ENCODE measurements around the gene EEF1AKMT1.
"Not testable (repeated sequence)": the region's sequence is repeated elsewhere in the genome, so short reads cannot be mapped to it uniquely, and the experiment has no call there.

The EEF1AKMT1 gene

DNA sequence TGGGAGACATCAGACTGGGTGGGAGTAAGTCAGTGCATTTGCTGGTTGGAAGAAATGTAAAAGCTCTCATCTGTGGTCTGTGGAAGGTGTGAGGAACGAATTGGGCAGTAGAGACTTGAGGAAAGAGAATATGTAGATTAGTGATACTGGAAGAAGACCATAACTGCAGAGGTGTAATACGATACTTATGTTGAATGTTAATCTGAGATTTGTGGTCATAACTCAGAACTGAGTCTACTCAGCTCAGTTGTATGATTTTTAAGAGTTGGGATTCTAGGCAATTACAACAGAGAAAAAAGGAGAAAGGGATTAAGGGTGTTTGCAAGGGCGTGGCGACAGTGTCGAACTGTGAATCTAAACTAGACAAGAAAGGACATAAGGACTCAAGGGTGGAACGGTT, 73.5 kb downstream of the EEF1AKMT1 start:
- DNase-seq, result no peak

DNA sequence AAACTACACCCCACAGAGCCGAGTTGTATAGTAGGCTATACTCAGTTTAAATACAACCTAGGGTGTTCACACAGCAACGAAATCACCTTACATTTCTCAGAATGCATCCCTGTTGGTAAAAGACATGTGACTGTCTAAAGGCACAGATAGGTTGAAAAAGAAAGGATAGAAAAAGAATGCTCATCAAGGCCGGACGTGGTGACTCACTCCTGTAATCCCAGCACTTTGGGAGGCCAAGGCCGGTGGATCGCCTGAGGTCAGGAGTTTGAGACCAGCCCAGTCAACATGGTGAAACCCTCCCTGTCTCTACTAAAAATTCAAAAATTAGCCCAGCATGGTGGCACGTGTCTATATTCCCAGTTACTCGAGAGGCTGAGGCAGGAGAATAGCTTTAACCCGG, 74.0 kb downstream of the EEF1AKMT1 start:
- no peak for DNase-seq

DNA sequence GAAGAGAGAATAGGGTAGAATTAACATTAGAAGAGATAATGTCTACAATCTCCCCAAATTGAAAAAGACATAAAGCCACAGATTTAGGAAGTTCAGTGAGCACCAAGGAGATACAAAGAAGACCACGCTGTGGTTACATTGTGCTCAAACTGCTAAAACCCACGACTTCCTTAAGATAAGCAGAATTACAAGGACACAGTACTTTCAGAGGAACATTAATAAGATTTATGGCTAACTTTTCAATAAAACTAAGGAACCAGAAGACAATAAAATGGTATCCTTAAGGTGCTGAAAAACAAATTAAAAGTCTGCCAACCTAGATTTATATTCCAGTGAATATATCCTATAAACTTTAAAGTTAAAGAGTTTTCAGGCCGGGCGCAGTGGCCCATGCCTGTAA, 77.7 kb downstream of the EEF1AKMT1 start:
- DNase-seq, result no peak

DNA sequence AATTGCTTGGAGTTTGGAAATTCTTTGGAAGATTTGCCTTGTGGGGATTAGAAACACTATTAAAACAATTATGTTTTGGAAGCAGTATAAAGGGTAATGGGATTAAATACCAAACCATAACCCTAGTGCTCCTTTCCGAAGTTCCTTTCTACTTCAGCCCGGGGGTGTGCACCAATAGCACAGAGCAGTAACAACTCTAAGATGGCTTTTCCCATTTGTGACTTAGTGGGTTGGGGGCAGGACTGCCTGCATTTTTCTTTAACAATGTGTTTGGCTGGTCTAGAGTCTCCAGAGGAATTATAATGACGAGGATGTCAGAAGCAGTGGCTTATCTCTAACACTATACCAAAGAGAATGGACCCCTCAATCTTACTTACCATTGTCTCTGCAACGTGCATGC, 82.1 kb downstream of the EEF1AKMT1 start:
- DNase-seq, result no peak

DNA sequence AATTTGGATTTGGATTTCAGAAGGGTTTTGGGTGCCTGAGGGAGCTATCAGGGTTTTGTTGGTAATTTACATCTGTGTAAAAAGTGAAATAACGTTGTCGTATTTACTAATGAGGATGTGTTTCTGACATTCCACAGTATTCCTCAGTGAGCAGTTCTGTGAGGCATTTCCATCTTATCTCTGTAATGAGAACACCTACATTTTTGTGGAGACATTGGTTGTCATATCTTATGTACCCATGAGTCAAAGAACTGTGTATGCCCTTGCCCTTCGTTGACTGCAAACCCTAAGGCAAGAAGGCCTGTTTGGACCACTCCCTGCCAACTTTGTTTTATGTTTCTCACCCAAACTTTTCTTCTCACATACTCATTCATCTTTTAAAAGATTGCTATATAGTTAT, 84.5 kb downstream of the EEF1AKMT1 start:
- DNase-seq, result no peak

DNA sequence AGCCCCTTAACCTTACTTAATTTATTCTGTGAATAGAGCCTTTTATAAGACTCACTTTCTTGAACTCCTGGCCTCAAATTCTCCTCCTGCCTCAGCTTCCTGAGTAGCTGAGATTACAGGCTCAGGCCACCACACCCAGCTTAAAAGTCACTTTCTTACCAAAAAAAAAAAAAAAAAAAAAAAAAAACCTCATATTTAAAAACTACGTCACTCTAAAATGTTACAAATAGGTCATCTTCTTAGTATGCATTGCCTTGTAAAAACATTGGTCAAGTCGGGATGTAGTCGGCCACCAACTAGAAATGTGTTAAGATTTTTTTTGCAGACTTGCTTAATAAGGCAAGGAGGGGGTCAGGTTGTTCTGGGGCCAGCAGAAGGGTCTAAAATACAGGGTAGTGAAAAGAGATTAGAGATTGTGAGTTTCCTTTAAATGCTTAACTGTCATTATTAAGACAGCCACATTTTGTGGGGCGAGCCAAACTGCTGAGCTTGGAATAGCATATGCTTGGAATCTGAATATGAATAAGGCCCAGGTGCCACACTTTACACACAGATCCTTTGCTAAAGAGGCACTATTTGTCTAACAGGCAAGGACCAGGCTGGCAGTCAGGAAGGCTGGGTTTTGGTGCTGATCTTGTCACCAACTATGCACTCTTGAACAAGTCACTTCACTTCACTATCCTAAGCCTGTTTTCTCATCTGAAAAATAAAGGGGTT, 86.7 kb downstream of the EEF1AKMT1 start:
- no peak for DNase-seq

DNA sequence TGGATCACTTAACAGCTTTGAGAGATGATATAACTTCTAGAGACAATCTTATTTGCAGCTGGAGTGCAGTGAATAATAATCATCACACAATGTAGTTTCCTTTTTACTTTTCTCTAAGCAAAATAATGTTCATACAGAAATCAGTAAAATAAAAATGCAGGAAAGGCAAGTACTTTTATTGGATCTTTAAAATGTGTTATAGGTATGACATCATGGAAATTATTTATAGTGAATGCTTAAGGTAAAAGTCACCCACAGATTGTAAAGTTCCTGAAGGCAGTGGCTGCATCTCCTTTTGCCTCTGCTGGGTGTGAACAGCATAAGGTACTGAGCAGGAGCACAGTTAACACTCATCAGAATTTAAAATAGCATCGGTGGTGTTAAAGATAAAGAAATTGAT, 87.6 kb downstream of the EEF1AKMT1 start:
- no peak for DNase-seq

DNA sequence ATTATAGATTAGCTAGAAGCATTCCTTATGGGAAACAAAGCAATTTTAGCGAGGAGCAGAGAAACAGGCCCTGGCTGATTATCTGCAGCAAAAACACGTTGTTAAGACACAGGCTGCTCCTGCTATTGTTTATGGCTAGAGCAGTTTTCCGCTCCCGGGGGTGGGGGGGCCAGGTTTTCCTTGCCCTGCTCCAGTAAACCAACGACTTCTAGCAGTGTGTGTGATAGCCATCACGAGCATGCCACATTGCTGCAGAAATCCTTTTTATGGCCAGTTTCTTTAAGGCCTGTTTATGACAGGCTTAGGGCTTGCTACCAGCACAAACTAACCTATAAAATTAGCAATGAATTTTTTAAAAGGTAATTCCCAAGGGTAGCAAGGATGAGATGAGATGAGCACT, 88.7 kb downstream of the EEF1AKMT1 start:
- no peak for DNase-seq

DNA sequence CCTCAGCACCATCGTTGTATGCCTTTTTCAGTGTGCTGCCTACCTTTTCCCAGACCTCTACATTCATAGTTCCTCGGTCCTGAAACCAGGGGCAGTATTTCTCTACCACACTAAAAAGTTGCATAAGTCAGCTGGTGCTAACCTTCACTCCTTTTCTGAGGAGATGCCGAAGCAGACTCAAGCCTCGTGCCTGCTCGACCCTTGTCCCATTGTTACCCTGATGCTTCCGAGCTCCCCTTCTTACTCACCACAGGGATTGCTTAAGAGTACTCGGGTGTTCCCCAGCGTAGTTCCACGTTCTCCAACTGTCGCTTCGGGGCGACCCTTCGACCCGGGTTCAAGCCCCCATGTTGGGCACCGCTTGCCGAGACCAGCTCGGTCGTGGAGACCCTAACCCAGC, 89.2 kb downstream of the EEF1AKMT1 start:
- no peak for DNase-seq

DNA sequence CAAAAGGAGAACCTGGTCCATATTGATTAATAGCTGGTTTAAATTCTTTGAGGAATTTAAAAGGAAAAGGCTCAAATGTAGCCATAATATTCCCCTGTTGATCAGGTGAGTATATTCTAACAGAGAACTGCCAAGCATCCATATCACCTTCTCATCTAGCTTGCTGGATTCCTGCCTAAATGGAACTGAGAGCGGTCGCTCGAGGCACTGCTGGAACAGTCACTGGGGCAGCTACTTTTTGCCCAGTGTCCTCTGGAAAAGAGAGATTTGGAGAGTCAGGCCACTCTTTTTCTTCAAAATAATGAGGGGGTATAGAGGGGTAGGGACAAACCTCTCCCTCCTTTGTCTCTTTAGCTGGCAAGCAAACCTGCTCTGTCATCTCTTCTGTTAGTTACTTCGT, 89.7 kb downstream of the EEF1AKMT1 start:
- DNase-seq, result no peak

DNA sequence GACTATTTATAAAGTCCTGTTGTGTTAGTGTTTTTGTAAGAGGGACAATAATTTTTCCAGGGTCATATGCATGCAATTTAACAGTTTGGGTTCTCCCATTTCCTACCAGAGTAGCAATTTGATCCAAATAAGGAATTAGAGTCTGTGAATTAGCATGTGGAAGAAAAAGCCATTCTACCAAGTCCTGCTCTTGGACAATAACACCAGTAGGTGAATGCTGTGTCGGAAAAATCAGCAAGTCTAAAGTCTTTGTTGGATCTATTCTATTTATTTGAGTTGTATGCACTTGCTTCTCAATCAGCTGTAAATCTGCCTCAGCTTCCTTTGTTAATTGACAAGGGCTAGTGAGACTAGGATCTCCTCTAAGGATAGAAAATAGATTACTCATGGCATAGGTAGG, 91.7 kb downstream of the EEF1AKMT1 start:
- no peak for DNase-seq

DNA sequence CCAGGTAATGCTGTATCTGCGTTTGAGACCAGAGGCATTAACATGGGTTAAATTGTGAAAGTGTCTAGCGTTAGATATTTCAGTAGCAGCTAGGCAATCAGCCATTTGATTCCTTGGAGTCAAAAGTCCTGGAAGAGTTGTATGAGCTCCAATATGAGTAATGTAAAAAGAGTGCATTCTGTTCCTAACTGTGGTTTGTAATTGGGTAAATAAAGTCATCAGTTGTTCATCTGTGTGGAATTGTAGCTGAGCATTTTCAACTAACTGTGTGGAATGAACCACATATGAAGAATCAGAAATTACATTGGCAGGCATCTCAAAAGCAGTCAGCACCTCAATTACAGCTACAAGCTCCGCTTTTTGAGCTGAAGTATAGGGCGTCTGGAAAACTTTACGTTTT, 92.3 kb downstream of the EEF1AKMT1 start:
- not testable (repeated sequence) for DNase-seq

DNA sequence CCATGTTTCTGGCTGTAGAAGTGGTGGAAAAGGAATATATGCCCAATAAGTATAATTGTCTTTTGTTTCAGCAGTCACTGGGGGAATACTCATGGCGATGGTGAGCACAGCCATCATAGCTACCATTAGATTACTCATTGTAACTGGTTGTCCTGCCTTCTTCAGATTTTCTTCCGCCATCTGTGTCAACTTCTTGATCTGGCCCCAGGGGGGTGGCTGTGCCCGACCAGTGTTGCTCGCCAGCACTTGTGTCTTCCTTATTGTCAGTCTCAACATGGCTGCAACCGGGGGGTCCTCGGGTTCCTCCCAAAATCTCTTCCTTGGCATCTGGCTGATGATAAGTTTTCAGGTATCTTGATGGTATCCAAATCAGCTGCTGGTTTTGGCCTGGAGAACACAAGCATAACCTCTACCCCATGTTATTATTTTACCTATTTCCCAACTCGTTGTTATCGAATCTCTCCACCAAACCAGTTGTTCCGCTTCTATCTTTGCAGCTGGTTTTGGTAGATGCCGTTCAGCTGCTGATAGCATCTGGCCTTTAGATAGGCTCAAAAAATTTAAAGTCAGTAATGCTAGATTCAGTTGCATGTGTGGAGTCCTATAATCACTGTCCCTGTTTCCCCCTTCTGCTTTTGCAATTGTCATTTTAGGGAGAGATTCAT, 93.2 kb downstream of the EEF1AKMT1 start:
- DNase-seq, result no peak

DNA sequence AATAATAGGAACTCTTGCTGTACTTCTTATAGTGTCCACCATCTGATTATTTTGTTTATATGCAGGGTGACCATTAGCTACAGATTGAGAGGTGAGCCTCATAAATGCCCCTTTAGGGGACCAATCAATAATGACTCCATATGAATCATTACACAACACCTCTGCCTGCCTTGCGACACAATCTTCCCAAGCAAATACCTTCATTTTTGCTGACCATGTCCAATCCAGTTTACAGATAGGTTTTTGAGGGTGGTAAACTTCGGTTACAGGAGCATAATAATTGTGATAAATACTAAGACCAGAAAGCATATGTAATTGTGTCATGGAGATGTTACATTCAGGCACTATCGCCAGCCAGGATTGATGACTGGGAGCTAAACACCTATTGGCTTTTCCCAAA, 93.9 kb downstream of the EEF1AKMT1 start:
- DNase-seq, result no peak
